Activated naive CD4-positive, alpha-beta T cell treated with anti-CD3 and anti-CD28 coated beads for 36 hours (primary cell): ENCODE data around the gene NXN. TPM values are rescaled to one million over a fixed set of nuclear protein-coding genes. Genes with fewer than 3 reads are reported as not detected.
A peak's percentile ranks its signal among the peaks of the same experiment; 100 is the strongest.
"Not testable (repeated sequence)": the region's sequence is repeated elsewhere in the genome, so short reads cannot be mapped to it uniquely, and the experiment has no call there.

Source experiments
- CTCF ChIA-PET: fragments of 350-600 bp; sonication (Branson Sonifier 250); formaldehyde crosslinking; loops from one replicate; lab custom pipeline; 2021; ENCODE audit warnings: antibody characterized with exemption; lab: Charles Lee
- DNase-seq: peaks from one replicate; pipeline ENCODE4 v3.0.0-alpha.2; 2020
- H3K27ac Mint-ChIP-seq: one replicate; pipeline ENCODE4 v1.8.0; 2021; ENCODE audit warnings: mild to moderate bottlenecking, mixed read lengths
- H3K27me3 Mint-ChIP-seq: one replicate; pipeline ENCODE4 v1.8.0; 2021; ENCODE audit warnings: low read depth, mixed read lengths
- H3K36me3 Mint-ChIP-seq: one replicate; pipeline ENCODE4 v1.8.0; 2021; ENCODE audit warnings: low read depth, mixed read lengths
- H3K4me1 Mint-ChIP-seq: one replicate; pipeline ENCODE4 v1.8.0; 2021; ENCODE audit warnings: low read depth, mixed read lengths
- H3K4me3 Mint-ChIP-seq: one replicate; pipeline ENCODE4 v1.8.0; 2021; ENCODE audit warnings: mild to moderate bottlenecking, moderate library complexity, mixed read lengths
- H3K9me3 Mint-ChIP-seq: one replicate; pipeline ENCODE4 v1.8.0; 2021; ENCODE audit warnings: mixed read lengths
- intact Hi-C: fragments of 100-400 bp; cut with micrococcal nuclease; formaldehyde crosslinking; loops from one replicate; pipeline ENCODE4 v1.15.1; 2023
- total RNA-seq, 2 experiments: library from RNA; stranded (reverse); gene quantifications; one replicate each; pipeline ENCODE4 v1.2.3, GENCODE V29; 2021

The NXN gene
- total RNA-seq, 2 experiments from 2014 or later, result 0.20 to 0.33 TPM

- no peak for DNase-seq
- Mint-ChIP-seq H3K27ac (no peak overlapping the region), H3K9me3 (no peaks in the 10 kb centered on the region), H3K4me3 (no peak overlapping the region), H3K27me3 (no peaks in the 10 kb centered on the region), H3K4me1 (peaks cover 6% of the 10 kb centered on the region), H3K36me3 (peaks cover 9% of the 10 kb centered on the region)
- intact Hi-C loops, result loop anchor here (1.0 kb wide), 1 partner anchor 204 kb away; no protein-coding TSS in a partner anchor
- CTCF ChIA-PET, result interaction anchor here (1.3 to 2.5 kb wide), 4 partner anchors 9 to 201 kb away, joined by 4 to 23 read pairs (median 9); partner anchors contain the start of genes NXN and TIMM22
Measured at GRCh38 chr17:795721-796120, 183.9 kb downstream of the NXN start.

- Mint-ChIP-seq H3K9me3 (no peaks in the 10 kb centered on the region), H3K4me3 (no peak overlapping the region), H3K27me3 (no peaks in the 10 kb centered on the region), H3K36me3 (peaks cover 9% of the 10 kb centered on the region), H3K4me1 (peaks cover 6% of the 10 kb centered on the region), H3K27ac (no peak overlapping the region)
- intact Hi-C loops, result loop anchor here (1.0 kb wide), 1 partner anchor 204 kb away; no protein-coding TSS in a partner anchor
- CTCF ChIA-PET, result interaction anchor here (1.3 to 2.5 kb wide), 4 partner anchors 9 to 201 kb away, joined by 4 to 23 read pairs (median 9); partner anchors contain the start of genes NXN and TIMM22
- no peak for DNase-seq
Measured at GRCh38 chr17:795276-795675, 184.3 kb downstream of the NXN start.

- H3K27me3 Mint-ChIP-seq, result no peaks in the 10 kb centered on the region
- H3K9me3 Mint-ChIP-seq, result no peaks in the 10 kb centered on the region
- H3K4me3 Mint-ChIP-seq, result no peak overlapping the region
- CTCF ChIA-PET, result interaction anchor here (0.7 to 2.5 kb wide), 6 partner anchors 8 to 328 kb away, joined by 3 to 23 read pairs (median 6); partner anchors contain the start of genes NXN and TIMM22
- DNase-seq, result peak; percentile 64
- peaks cover 11% of the 10 kb centered on the region for H3K36me3 Mint-ChIP-seq
- intact Hi-C loops, result loop anchor here (1.0 to 5.0 kb wide), 3 partner anchors 186 to 262 kb away; no protein-coding TSS in a partner anchor
- H3K27ac Mint-ChIP-seq, result no peak overlapping the region
- H3K4me1 Mint-ChIP-seq, result peaks cover 6% of the 10 kb centered on the region
Measured at GRCh38 chr17:794876-795275, 184.7 kb downstream of the NXN start.

- H3K27ac Mint-ChIP-seq, result no peak overlapping the region
- CTCF ChIA-PET, result interaction anchor here (0.6 to 1.3 kb wide), 3 partner anchors 25 to 204 kb away, joined by 3 to 5 read pairs (median 5); no protein-coding TSS in a partner anchor
- peaks cover 13% of the 10 kb centered on the region for H3K36me3 Mint-ChIP-seq
- no peak for DNase-seq
- no peaks in the 10 kb centered on the region for H3K27me3 Mint-ChIP-seq
- peaks cover 6% of the 10 kb centered on the region for H3K4me1 Mint-ChIP-seq
- no peak overlapping the region for H3K4me3 Mint-ChIP-seq
- intact Hi-C loops, result loop anchor here (5.0 kb wide), 1 partner anchor 265 kb away; no protein-coding TSS in a partner anchor
- H3K9me3 Mint-ChIP-seq, result no peaks in the 10 kb centered on the region
Measured at GRCh38 chr17:792277-792676, 187.3 kb downstream of the NXN start.

DNA sequence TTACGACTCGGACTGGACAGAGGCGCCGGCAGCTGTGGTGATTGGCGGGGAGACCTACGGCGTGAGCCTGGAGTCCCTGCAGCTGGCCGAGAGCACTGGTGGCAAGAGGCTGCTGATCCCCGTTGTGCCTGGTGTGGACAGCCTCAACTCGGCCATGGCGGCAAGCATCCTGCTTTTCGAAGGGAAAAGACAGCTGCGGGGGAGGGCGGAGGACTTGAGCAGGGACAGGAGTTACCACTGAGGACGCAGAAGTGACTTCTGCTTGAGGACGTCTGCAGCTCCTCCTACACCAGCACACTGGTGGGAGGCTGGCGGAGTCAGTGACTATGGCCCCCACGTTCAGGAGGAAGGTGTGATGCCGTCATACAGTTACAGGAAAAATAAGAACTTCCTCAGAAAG, 187.7 kb downstream of the NXN start:
- CTCF ChIA-PET, result interaction anchor here (0.6 to 1.3 kb wide), 3 partner anchors 25 to 204 kb away, joined by 3 to 5 read pairs (median 5); no protein-coding TSS in a partner anchor
- DNase-seq, result no peak
- no peaks in the 10 kb centered on the region for H3K9me3 Mint-ChIP-seq

DNA sequence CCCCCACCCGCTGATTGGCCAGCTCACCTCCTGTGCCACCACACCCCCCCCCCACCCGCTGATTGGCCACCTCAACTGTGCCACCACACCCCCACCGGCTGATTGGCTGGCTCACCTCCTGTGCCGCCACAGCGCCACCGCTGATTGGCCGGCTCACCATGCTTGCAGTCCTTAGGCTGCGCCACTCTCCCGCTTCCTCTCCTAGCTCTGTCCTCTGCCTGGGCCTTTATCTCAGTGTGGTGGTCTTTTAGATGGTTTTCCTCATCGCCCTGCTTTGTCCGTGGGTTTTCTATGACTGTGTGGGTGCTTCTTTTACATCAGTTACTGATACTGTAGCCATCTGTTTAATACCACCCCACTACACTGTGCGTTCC, 188.7 kb downstream of the NXN start:
- H3K4me3 Mint-ChIP-seq, DNase-seq, H3K4me1 Mint-ChIP-seq, H3K9me3 Mint-ChIP-seq, H3K27me3 Mint-ChIP-seq, H3K27ac Mint-ChIP-seq, CTCF ChIA-PET: not testable (repeated sequence)
- intact Hi-C loops, result loop anchor here (5.0 kb wide), 1 partner anchor 266 kb away; no protein-coding TSS in a partner anchor
- H3K36me3 Mint-ChIP-seq, result peaks cover 15% of the 10 kb centered on the region

More for the DNA sequence above, 187.7 kb downstream of the NXN start:
- H3K4me1 Mint-ChIP-seq, result peaks cover 6% of the 10 kb centered on the region
- no peak overlapping the region for H3K27ac Mint-ChIP-seq
- intact Hi-C loops, result loop anchor here (5.0 kb wide), 1 partner anchor 265 kb away; no protein-coding TSS in a partner anchor
- H3K4me3 Mint-ChIP-seq, result no peak overlapping the region
- no peaks in the 10 kb centered on the region for H3K27me3 Mint-ChIP-seq
- peaks cover 15% of the 10 kb centered on the region for H3K36me3 Mint-ChIP-seq

GRCh38 chr17:789931-790873, 189.4 kb downstream of the NXN start:
- CTCF ChIA-PET, H3K4me3 Mint-ChIP-seq, H3K9me3 Mint-ChIP-seq, H3K4me1 Mint-ChIP-seq, H3K27me3 Mint-ChIP-seq, H3K27ac Mint-ChIP-seq, DNase-seq: not testable (repeated sequence)
- intact Hi-C loops, result loop anchor here (5.0 kb wide), 1 partner anchor 267 kb away; no protein-coding TSS in a partner anchor
- H3K36me3 Mint-ChIP-seq, result peaks cover 15% of the 10 kb centered on the region

- Mint-ChIP-seq H3K27me3 (no peaks in the 10 kb centered on the region), H3K9me3 (no peaks in the 10 kb centered on the region), H3K27ac (no peak overlapping the region), H3K36me3 (peaks cover 13% of the 10 kb centered on the region), H3K4me1 (peaks cover 9% of the 10 kb centered on the region), H3K4me3 (no peak overlapping the region)
- CTCF ChIA-PET, result interaction anchor here (1.0 to 1.3 kb wide), 2 partner anchors 192 to 207 kb away, joined by 4 read pairs; partner anchors contain the start of gene TIMM22
- no peak for DNase-seq
- intact Hi-C loops, result no loop called here
Measured at GRCh38 chr17:789160-789840, 190.3 kb downstream of the NXN start.

- intact Hi-C loops, result no loop called here
- peaks cover 13% of the 10 kb centered on the region for H3K36me3 Mint-ChIP-seq
- CTCF ChIA-PET, result interaction anchor here (1.0 to 1.3 kb wide), 2 partner anchors 192 to 208 kb away, joined by 4 read pairs; partner anchors contain the start of gene TIMM22
Measured at GRCh38 chr17:788551-788950, 191.0 kb downstream of the NXN start.

DNA sequence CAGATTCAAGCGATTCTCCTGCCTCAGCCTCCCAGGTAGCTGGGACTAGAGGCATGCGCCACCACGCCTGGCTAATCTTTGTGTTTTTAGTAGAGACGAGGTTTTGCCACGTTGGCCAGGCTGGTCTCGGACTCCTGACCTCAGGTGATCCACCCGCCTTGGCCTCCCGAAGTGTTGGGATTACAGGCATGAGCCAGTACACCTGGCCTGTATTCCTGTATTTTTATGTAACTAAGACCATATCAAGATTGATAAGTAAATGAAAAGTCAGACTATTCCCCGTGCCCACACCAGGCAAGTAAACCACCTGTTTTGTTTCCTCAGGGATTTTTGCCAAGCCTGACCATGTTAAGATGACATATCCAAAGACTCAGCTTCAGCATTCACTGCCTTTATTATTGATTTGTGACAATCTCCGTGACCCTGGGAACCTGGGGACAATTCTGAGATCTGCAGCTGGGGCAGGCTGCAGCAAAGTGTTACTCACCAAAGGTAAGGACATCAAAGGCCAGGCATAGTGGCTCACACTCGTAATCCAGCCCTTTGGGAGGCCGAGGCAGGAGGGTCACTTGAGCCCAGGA, 191.8 kb downstream of the NXN start:
- Mint-ChIP-seq H3K4me3 (no peak overlapping the region), H3K27me3 (no peaks in the 10 kb centered on the region), H3K9me3 (no peaks in the 10 kb centered on the region), H3K4me1 (peaks cover 24% of the 10 kb centered on the region), H3K36me3 (peaks cover 15% of the 10 kb centered on the region), H3K27ac (no peak overlapping the region)
- DNase-seq, result no peak
- intact Hi-C loops, result no loop called here
- CTCF ChIA-PET, result interaction anchor here (0.6 to 1.9 kb wide), 3 partner anchors 8 to 646 kb away, joined by 3 to 8 read pairs (median 3); no protein-coding TSS in a partner anchor

More at GRCh38 chr17:788551-788950, 191.0 kb downstream of the NXN start:
- Mint-ChIP-seq H3K4me1 (peaks cover 16% of the 10 kb centered on the region), H3K9me3 (no peaks in the 10 kb centered on the region), H3K4me3 (no peak overlapping the region), H3K27me3 (no peaks in the 10 kb centered on the region), H3K27ac (no peak overlapping the region)
- no peak for DNase-seq

DNA sequence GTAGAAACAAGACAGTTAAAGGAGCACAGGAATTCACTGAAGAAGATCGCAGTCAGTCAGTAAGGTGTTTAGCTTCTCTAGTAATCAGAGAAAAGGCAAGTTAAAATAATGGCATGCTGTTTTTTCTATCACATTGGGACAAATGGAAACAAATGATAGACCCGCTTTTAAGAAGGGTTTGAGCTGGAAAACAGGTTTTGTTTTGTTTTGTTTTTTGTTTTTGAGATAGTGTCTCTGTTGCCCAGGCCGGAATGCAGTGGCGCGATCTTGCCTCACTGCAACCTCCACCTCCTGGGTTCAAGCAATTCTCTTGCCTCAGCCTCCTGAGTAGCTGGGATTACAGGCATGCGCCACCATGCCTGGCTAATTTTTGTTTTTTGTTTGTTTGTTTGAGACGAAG, 193.7 kb downstream of the NXN start:
- H3K9me3 Mint-ChIP-seq, intact Hi-C loops, H3K27ac Mint-ChIP-seq, DNase-seq, H3K4me3 Mint-ChIP-seq, H3K27me3 Mint-ChIP-seq: not testable (repeated sequence)
- Mint-ChIP-seq H3K36me3 (peaks cover 14% of the 10 kb centered on the region), H3K4me1 (peaks cover 30% of the 10 kb centered on the region)
- CTCF ChIA-PET, result interaction anchor here (1.0 to 1.9 kb wide), 2 partner anchors 10 to 71 kb away, joined by 5 to 8 read pairs; no protein-coding TSS in a partner anchor
